ENCODE results near the gene KMT2E.

KMT2E gene

GRCh38 chr7:104980841-104981671 lies 32.9 kb upstream of the KMT2E start (continued):
- TF ChIP-seq TSHZ1 (tag by site-specific recombination; IDR thresholded peaks at IDR 0.05; ENCODE audit: borderline replicate concordance) = no peak
- TF ChIP-seq ZBTB6 (tag by site-specific recombination; IDR thresholded peaks at IDR 0.05) = no peak; the same call in 1 of the 2 replicates
- TF ChIP-seq ZBTB20 (tag by site-specific recombination; IDR thresholded peaks at IDR 0.05) = no peak
- no peak for TF ChIP-seq ZNF16 (tag by site-specific recombination; IDR thresholded peaks at IDR 0.05; ENCODE audit: low read depth)
- no peak for TF ChIP-seq ZNF2 (tag by site-specific recombination; IDR thresholded peaks at IDR 0.05)
- TF ChIP-seq ZNF350 (tag by site-specific recombination; IDR thresholded peaks at IDR 0.05) = no peak
- peak; percentile 92 for TF ChIP-seq ZNF654 (tag by site-specific recombination; IDR thresholded peaks at IDR 0.05; ENCODE audit: low read depth)
- no peak for TF ChIP-seq ZNF830 (tag by site-specific recombination; IDR thresholded peaks at IDR 0.05; ENCODE audit: low read depth)
- no peak for TF ChIP-seq KLF16 (tag by site-specific recombination; IDR thresholded peaks at IDR 0.05)
- no peak for TF ChIP-seq ZFP37 (tag by site-specific recombination; IDR thresholded peaks at IDR 0.05)
- no peak for TF ChIP-seq ZNF621 (tag by site-specific recombination; IDR thresholded peaks at IDR 0.05)
- TF ChIP-seq ZNF510 (tag by site-specific recombination; IDR thresholded peaks at IDR 0.05; ENCODE audit: insufficient replicate concordance) = no peak
- peak; percentile 82 for TF ChIP-seq ZBTB44 (tag by site-specific recombination; IDR thresholded peaks at IDR 0.05)
- TF ChIP-seq, protein P1, sequence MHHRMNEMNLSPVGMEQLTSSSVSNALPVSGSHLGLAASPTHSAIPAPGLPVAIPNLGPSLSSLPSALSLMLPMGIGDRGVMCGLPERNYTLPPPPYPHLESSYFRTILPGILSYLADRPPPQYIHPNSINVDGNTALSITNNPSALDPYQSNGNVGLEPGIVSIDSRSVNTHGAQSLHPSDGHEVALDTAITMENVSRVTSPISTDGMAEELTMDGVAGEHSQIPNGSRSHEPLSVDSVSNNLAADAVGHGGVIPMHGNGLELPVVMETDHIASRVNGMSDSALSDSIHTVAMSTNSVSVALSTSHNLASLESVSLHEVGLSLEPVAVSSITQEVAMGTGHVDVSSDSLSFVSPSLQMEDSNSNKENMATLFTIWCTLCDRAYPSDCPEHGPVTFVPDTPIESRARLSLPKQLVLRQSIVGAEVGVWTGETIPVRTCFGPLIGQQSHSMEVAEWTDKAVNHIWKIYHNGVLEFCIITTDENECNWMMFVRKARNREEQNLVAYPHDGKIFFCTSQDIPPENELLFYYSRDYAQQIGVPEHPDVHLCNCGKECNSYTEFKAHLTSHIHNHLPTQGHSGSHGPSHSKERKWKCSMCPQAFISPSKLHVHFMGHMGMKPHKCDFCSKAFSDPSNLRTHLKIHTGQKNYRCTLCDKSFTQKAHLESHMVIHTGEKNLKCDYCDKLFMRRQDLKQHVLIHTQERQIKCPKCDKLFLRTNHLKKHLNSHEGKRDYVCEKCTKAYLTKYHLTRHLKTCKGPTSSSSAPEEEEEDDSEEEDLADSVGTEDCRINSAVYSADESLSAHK (tag by site-specific recombination; IDR thresholded peaks at IDR 0.05) = no peak
- TF ChIP-seq, protein P2, sequence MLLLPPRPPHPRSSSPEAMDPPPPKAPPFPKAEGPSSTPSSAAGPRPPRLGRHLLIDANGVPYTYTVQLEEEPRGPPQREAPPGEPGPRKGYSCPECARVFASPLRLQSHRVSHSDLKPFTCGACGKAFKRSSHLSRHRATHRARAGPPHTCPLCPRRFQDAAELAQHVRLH (tag by site-specific recombination; IDR thresholded peaks at IDR 0.05) = no peak
- no peak for TF ChIP-seq GFI1B (tag by site-specific recombination; IDR thresholded peaks at IDR 0.05)
- no peak for TF ChIP-seq ZNF155 (tag by site-specific recombination; IDR thresholded peaks at IDR 0.05)
- TF ChIP-seq ZNF211 (tag by site-specific recombination; IDR thresholded peaks at IDR 0.05; ENCODE audit: low read depth) = no peak
- TF ChIP-seq SALL2 (tag by site-specific recombination; IDR thresholded peaks at IDR 0.05; ENCODE audit: borderline replicate concordance) = no peak
- TF ChIP-seq ZNF19 (tag by site-specific recombination; IDR thresholded peaks at IDR 0.05; ENCODE audit: low read depth) = no peak
- TF ChIP-seq FEZF1 (tag by site-specific recombination; IDR thresholded peaks at IDR 0.05) = 0 out of 2 replicates have a peak, but pooled peaks have one; percentile 26
- TF ChIP-seq ZNF48 (tag by site-specific recombination; IDR thresholded peaks at IDR 0.05) = no peak
- TF ChIP-seq ZNF311 (tag by site-specific recombination; IDR thresholded peaks at IDR 0.05; ENCODE audit: borderline replicate concordance) = no peak
- no peak for TF ChIP-seq ZNF701 (tag by site-specific recombination; IDR thresholded peaks at IDR 0.05)
- TF ChIP-seq ZSCAN23 (tag by site-specific recombination; IDR thresholded peaks at IDR 0.05) = no peak
- no peak for TF ChIP-seq OVOL3 (tag by site-specific recombination; IDR thresholded peaks at IDR 0.05)
- no peak for TF ChIP-seq BCL11A (tag by site-specific recombination; IDR thresholded peaks at IDR 0.05; ENCODE audit: low read depth)
- 0 out of 2 replicates have a peak, but pooled peaks have one; percentile 33 for TF ChIP-seq ZNF324 (tag by site-specific recombination; IDR thresholded peaks at IDR 0.05)
- no peak for TF ChIP-seq ZNF792 (tag by site-specific recombination; IDR thresholded peaks at IDR 0.05)
- no peak for TF ChIP-seq ZNF677 (tag by site-specific recombination; IDR thresholded peaks at IDR 0.05)

Data from HEK293 (cell line).